Astrocyte (in vitro differentiated cells and primary cell): Measurements from ENCODE around the gene CACNB2. TPM values are rescaled to one million over a fixed set of nuclear protein-coding genes. Genes with fewer than 3 reads are reported as not detected.
"Not testable (repeated sequence)": the region's sequence is repeated elsewhere in the genome, so short reads cannot be mapped to it uniquely, and the experiment has no call there.

Experiments used
- DNase-seq: peaks from one replicate; pipeline ENCODE4 v3.0.0-alpha.2; 2010; ENCODE audit warnings: low read depth
- FAIRE-seq: peaks from 2 replicates; lab custom pipeline; 2011; peaks lifted over from hg19 to GRCh38; lab: Jason Lieb, UNC
- H2AFZ ChIP-seq: 2 replicates; pipeline ENCODE4 v1.6.0; 2012; ENCODE audit warnings: low read depth, low read length, inconsistent platforms
- H3K27ac ChIP-seq: 2 replicates; pipeline ENCODE4 v1.5.1; 2011; ENCODE audit warnings: low read depth, low read length, inconsistent platforms
- H3K27me3 ChIP-seq: 2 replicates; pipeline ENCODE4 v1.6.0; 2011; ENCODE audit warnings: low read length, inconsistent platforms; ENCODE audit not compliant: insufficient read depth
- H3K36me3 ChIP-seq: 2 replicates; pipeline ENCODE4 v1.5.1; 2011; ENCODE audit warnings: low read length, inconsistent platforms; ENCODE audit not compliant: insufficient read depth
- H3K4me1 ChIP-seq: 2 replicates; pipeline ENCODE4 v1.5.1; 2011; ENCODE audit warnings: low read length, inconsistent platforms; ENCODE audit not compliant: insufficient read depth
- H3K4me2 ChIP-seq: 2 replicates; pipeline ENCODE4 v1.6.0; 2012; ENCODE audit warnings: low read length, inconsistent platforms
- H3K4me3 ChIP-seq: 2 replicates; pipeline ENCODE4 v1.5.1; 2011; ENCODE audit warnings: low read depth, mild to moderate bottlenecking, low read length, inconsistent platforms; ENCODE audit not compliant: insufficient read depth
- H3K79me2 ChIP-seq: 2 replicates; pipeline ENCODE4 v1.6.0; 2012; ENCODE audit warnings: mild to moderate bottlenecking, low read length, inconsistent platforms; ENCODE audit not compliant: insufficient read depth
- H3K9ac ChIP-seq: 2 replicates; pipeline ENCODE4 v1.6.0; 2012; ENCODE audit warnings: mild to moderate bottlenecking, low read length, inconsistent platforms
- H3K9me3 ChIP-seq: 2 replicates; pipeline ENCODE4 v1.5.1; 2012; ENCODE audit warnings: low read depth, mild to moderate bottlenecking, low read length, inconsistent platforms; ENCODE audit not compliant: insufficient read depth
- H4K20me1 ChIP-seq: 2 replicates; pipeline ENCODE4 v1.6.0; 2012; ENCODE audit warnings: low read length, inconsistent platforms; ENCODE audit not compliant: insufficient read depth
- H3K27ac Mint-ChIP-seq: one replicate; pipeline ENCODE4 v1.8.0; 2021; ENCODE audit warnings: mild to moderate bottlenecking, mixed read lengths; ENCODE audit not compliant: unreplicated experiment
- H3K27me3 Mint-ChIP-seq: one replicate; pipeline ENCODE4 v1.8.0; 2021; ENCODE audit warnings: low read depth, mixed read lengths; ENCODE audit not compliant: unreplicated experiment
- H3K36me3 Mint-ChIP-seq: one replicate; pipeline ENCODE4 v1.8.0; 2021; ENCODE audit warnings: low read depth, mixed read lengths; ENCODE audit not compliant: unreplicated experiment
- H3K4me1 Mint-ChIP-seq: one replicate; pipeline ENCODE4 v1.8.0; 2021; ENCODE audit warnings: low read depth, mixed read lengths; ENCODE audit not compliant: unreplicated experiment
- H3K4me3 Mint-ChIP-seq: one replicate; pipeline ENCODE4 v1.8.0; 2021; ENCODE audit warnings: mild to moderate bottlenecking, moderate library complexity, mixed read lengths; ENCODE audit not compliant: unreplicated experiment
- H3K9me3 Mint-ChIP-seq: one replicate; pipeline ENCODE4 v1.8.0; 2021; ENCODE audit warnings: mild to moderate bottlenecking, mixed read lengths; ENCODE audit not compliant: unreplicated experiment
- EZH2 ChIP-seq: IDR thresholded peaks from 2 replicates; pipeline ENCODE4 v1.6.1; 2012; ENCODE audit warnings: mild to moderate bottlenecking, low read length, inconsistent platforms; ENCODE audit not compliant: insufficient read depth
- total RNA-seq: library from RNA; stranded (reverse); gene quantifications from 2 replicates; pipeline ENCODE4 v1.2.1, GENCODE V29; 2021
- TF ChIP-seq, protein P1 (sequence below): IDR thresholded peaks from 2 replicates; pipeline ENCODE4 v1.5.1; 2011; ENCODE audit warnings: low read depth, mild to moderate bottlenecking, inconsistent platforms, low read length, moderate library complexity; ENCODE audit not compliant: insufficient read depth

Gene CACNB2
- total RNA-seq, 1 donor from 2014 or later = 0.66 TPM

DNA sequence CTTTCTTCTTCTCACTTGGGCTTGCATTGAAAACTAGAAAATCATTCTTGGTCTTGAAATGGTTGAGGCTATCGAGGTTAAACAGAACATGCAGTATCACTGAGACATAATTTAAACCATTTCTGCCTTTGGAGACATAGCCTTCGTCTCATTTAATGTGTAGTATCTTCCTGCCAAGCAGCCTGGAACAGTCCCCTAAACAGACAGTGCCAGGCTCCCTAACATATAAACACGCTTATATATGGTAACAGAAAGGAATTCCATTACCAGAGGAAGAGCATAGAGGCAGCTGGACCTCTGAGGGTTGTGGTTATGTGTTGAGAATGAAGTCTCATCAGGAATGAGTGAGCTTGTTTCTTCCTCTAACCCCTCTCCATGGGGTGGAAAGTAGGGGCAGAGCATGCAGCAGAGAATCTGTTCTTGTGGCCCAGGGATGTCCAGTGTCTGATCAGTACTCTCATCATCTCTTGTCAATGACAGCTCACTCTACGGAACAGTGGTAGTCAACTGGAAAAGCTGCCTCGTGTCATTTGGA is 11.2 kb downstream of the CACNB2 start:
- H3K9me3 ChIP-seq = no peaks in the 10 kb centered on the region
- H3K4me2 ChIP-seq = no peak overlapping the region
- no peaks in the 10 kb centered on the region for H3K27me3 ChIP-seq
- no peaks in the 10 kb centered on the region for H3K36me3 ChIP-seq
- H3K9me3 Mint-ChIP-seq = no peaks in the 10 kb centered on the region
- no peaks in the 10 kb centered on the region for H3K36me3 Mint-ChIP-seq
- H3K27ac ChIP-seq = no peak overlapping the region
- DNase-seq (no peak), FAIRE-seq (no peak)
- H3K4me1 ChIP-seq = no peaks in the 10 kb centered on the region
- no peak overlapping the region for H2AFZ ChIP-seq
- TF ChIP-seq, protein P1, sequence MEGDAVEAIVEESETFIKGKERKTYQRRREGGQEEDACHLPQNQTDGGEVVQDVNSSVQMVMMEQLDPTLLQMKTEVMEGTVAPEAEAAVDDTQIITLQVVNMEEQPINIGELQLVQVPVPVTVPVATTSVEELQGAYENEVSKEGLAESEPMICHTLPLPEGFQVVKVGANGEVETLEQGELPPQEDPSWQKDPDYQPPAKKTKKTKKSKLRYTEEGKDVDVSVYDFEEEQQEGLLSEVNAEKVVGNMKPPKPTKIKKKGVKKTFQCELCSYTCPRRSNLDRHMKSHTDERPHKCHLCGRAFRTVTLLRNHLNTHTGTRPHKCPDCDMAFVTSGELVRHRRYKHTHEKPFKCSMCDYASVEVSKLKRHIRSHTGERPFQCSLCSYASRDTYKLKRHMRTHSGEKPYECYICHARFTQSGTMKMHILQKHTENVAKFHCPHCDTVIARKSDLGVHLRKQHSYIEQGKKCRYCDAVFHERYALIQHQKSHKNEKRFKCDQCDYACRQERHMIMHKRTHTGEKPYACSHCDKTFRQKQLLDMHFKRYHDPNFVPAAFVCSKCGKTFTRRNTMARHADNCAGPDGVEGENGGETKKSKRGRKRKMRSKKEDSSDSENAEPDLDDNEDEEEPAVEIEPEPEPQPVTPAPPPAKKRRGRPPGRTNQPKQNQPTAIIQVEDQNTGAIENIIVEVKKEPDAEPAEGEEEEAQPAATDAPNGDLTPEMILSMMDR = no peak
- TF ChIP-seq EZH2 = no peak
- H3K9ac ChIP-seq = no peak overlapping the region
- H3K4me3 Mint-ChIP-seq = no peak overlapping the region
- H3K27ac Mint-ChIP-seq = no peak overlapping the region
- no peaks in the 10 kb centered on the region for H4K20me1 ChIP-seq
- no peak overlapping the region for H3K4me3 ChIP-seq
- H3K4me1 Mint-ChIP-seq = peaks cover 1% of the 10 kb centered on the region
- H3K79me2 ChIP-seq = no peaks in the 10 kb centered on the region
- H3K27me3 Mint-ChIP-seq = no peaks in the 10 kb centered on the region

DNA sequence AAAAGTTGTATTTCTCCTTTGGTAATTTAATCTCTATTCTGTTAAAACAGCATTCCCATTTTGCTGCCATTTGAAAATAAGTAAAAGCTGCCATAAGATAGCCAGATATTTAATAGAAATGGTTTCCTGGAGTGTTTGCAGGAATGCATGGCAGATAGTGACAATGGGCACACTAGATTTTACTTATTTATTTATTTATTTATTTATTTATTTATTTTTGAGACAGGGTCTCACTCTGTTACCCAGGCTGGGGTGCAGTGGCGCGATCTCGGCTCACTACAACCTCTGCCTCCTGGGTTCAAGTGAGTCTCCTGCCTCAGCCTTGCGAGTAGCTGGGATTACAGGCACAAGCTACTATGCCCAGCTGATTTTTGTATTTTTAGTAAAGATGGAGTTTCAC is 13.2 kb downstream of the CACNB2 start:
- not testable (repeated sequence) for H3K36me3 Mint-ChIP-seq, H3K9ac ChIP-seq, FAIRE-seq, H2AFZ ChIP-seq, H3K4me3 Mint-ChIP-seq, H3K27me3 ChIP-seq, H3K4me1 Mint-ChIP-seq, H3K4me2 ChIP-seq, H3K27ac Mint-ChIP-seq, H3K9me3 Mint-ChIP-seq, H3K4me1 ChIP-seq, H3K27ac ChIP-seq, H3K27me3 Mint-ChIP-seq, DNase-seq, H3K36me3 ChIP-seq, H3K9me3 ChIP-seq, H4K20me1 ChIP-seq, H3K79me2 ChIP-seq, H3K4me3 ChIP-seq

- no peak overlapping the region for H3K4me3 ChIP-seq
- Mint-ChIP-seq H3K27me3 (no peaks in the 10 kb centered on the region), H3K4me3 (no peak overlapping the region), H3K36me3 (no peaks in the 10 kb centered on the region), H3K4me1 (peaks cover 7% of the 10 kb centered on the region), H3K27ac (no peak overlapping the region), H3K9me3 (no peaks in the 10 kb centered on the region)
- H3K27ac ChIP-seq = no peak overlapping the region
- no peaks in the 10 kb centered on the region for H3K36me3 ChIP-seq
- no peaks in the 10 kb centered on the region for H3K9me3 ChIP-seq
- H2AFZ ChIP-seq = no peak overlapping the region
- no peaks in the 10 kb centered on the region for H3K79me2 ChIP-seq
- FAIRE-seq (peak; percentile 17), DNase-seq (peak; percentile 43)
- H3K9ac ChIP-seq = no peak overlapping the region
- peaks cover 14% of the 10 kb centered on the region for H3K4me1 ChIP-seq
- no peak overlapping the region for H3K4me2 ChIP-seq
- H3K27me3 ChIP-seq = no peaks in the 10 kb centered on the region
- TF ChIP-seq EZH2 = no peak
- TF ChIP-seq, protein P1 = no peak
- no peaks in the 10 kb centered on the region for H4K20me1 ChIP-seq
Measured at GRCh38 chr10:18155321-18155720, 15.1 kb downstream of the CACNB2 start.

- H3K27me3 ChIP-seq, H3K9me3 Mint-ChIP-seq, H3K79me2 ChIP-seq, H3K27ac Mint-ChIP-seq, H3K9me3 ChIP-seq, H2AFZ ChIP-seq, DNase-seq, FAIRE-seq, H3K27me3 Mint-ChIP-seq, H3K4me3 Mint-ChIP-seq, H3K4me2 ChIP-seq, H3K4me1 Mint-ChIP-seq, H3K36me3 Mint-ChIP-seq, H4K20me1 ChIP-seq, H3K27ac ChIP-seq, H3K36me3 ChIP-seq, H3K4me3 ChIP-seq, H3K9ac ChIP-seq: not testable (repeated sequence)
- H3K4me1 ChIP-seq = peaks cover 14% of the 10 kb centered on the region
Measured at GRCh38 chr10:18156797-18157196, 16.6 kb downstream of the CACNB2 start.
